Amygdala (tissue), 56 donors: ENCODE data around the gene UAP1L1.
"Not testable (repeated sequence)": the region's sequence is repeated elsewhere in the genome, so short reads cannot be mapped to it uniquely, and the experiment has no call there.

Source experiments
- DNase-seq, 56 donors: peaks; one replicate each; lab custom pipeline; 2025; lab: John Stamatoyannopoulos, UW

Gene UAP1L1

DNA sequence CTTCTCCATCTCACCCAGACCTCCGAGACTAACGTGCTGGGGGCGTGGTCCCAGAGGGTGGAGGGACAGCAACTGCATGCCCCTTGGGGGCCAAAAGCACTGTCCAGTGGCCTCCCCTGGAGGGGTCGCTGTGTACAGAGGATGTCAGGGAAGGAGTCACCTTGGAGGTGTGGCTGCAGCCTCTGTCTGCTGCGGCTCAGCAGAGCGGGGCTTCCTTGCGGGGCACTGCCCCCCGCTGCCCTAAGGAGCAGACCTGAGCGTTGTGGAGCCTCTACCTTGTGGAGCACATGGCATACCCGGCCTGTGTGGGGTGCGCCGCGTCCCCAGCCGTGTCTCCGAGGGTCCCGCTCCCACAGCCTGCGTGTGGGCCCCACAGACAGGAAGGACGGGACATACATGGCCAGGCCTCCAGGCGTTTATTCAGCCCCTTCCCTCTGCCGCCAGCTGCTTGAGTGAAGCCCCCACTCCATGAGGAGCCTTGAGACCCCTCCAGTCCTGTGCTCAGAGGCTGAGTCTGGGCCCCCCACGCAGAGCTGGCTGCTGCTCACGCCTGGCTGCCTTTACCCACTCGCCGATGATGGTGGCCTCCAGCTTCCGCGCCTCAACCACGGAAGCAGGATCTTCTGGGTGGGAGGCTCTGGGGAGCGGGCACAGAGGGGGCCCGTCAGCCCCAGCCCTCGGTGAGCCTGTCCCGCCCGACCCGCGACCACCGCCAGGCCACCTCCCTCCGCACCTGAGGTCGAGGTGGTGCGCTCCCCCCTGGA lies 33.0 kb downstream of the UAP1L1 start:
- no peak for DNase-seq

DNA sequence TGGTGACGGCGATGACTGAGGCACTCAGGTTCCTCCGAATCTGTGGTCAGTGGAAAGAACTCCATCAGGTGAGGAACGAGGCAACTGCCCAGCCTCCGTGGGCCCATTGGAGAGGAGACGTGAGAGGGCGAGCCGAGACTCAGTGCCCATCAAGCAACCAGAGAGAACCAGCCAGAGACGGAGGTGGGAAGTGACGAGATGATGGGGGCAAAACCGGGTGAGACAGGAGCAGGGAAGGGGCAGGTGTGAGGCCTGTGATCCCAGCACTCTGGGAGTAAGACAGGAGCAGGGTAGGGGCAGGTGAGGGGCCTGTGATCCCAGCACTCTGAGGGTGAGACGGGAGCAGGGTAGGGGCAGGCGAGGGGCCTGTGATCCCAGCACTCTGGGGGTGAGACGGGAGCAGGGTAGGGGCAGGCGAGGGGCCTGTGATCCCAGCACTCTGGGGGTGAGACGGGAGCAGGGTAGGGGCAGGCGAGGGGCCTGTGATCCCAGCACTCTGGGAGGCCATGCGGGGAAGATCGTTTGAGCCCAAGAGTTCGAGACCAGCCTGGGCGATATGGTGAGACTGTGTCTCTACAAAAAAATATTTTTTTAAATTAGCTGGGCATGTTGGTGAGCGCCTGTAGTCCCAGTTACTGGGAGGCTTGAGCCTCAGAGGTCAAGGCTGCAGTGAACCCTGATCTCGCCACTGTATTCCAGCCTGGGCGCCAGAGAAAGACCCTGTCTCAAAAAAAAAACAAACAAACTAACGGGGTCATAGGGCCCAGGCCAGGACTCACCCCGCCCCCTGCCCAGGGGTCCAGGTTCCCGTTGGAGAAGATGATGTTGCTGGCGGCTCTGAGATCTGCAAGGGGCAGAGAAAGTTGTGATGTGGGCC lies 33.8 kb downstream of the UAP1L1 start:
- no peak for DNase-seq

DNA sequence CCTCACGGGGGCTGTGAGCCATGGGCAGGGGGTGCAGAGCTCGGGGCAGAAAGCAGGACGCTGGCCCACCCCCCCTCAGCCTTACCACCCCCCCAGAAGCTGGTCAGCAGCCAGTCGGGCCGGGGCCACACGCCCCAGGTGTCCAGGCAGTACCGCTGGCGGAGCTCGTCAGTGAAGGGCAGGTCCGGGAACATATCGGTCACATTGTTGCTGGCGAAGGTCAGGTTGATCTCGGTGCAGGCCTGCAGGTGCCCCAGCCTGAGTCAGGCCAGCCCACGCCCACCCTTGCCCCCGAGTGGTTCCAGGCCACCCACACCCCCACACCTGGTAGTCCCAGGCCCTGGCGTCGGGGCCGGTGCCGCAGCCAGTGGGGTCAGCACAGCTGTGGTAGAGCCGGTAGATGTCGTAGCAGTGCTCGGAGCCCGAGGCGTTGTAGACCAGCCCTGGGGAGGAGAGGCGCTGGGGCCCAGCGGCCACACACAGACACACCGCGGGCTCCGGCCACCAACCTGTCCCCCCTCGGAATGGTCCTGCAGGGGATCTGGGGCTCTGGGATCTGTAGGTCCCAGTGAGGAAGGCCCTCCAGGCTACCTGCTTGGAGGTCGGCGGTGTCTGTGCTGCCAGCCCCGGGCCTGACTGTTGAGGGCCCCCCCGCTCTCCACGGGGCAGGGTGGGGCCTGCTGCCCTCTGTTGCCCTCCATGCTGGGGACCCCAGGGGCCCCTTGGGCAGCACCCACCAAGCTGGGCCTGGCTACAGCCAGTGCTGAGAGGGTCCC lies 34.7 kb downstream of the UAP1L1 start:
- no peak for DNase-seq

DNA sequence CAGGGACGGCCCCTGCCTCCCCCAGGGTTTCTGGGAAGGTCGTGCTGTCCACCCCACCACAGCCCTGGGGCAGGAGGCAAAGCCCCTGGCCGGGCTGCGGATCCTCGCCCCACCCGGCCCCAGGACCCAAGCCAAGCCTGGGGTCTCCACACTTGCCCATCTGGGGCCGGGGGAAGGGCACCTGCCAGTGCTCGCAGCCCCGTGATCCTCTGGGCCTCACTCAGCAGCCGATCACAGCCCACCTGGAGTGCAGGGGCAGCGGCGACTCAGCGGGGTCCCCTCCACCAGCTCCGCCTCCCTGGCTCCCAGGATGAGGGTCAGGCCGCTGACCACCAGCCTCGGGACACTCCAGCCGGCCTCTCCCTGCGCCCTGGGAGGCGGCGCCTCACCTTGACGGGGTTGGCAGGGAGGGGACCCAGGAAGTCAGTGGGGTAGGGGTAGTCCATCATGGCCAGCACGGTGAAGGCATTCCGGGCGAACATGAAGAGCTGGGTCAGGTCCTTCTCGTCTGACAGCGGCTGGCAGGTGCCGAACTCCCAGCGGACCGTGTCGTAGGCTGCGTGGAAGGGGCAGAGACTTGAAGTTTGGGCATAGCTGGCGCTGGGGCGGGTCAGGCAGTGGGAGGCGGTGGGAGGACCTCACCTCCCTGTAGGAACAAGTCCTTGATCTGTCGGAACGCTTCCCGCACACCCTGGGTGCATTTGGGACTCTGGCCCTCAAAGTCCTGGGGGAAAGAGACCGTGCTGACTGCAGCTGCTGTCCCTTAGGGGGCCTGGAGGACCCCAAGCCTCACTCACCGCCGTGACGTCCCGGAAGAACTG lies 35.5 kb downstream of the UAP1L1 start:
- no peak for DNase-seq

DNA sequence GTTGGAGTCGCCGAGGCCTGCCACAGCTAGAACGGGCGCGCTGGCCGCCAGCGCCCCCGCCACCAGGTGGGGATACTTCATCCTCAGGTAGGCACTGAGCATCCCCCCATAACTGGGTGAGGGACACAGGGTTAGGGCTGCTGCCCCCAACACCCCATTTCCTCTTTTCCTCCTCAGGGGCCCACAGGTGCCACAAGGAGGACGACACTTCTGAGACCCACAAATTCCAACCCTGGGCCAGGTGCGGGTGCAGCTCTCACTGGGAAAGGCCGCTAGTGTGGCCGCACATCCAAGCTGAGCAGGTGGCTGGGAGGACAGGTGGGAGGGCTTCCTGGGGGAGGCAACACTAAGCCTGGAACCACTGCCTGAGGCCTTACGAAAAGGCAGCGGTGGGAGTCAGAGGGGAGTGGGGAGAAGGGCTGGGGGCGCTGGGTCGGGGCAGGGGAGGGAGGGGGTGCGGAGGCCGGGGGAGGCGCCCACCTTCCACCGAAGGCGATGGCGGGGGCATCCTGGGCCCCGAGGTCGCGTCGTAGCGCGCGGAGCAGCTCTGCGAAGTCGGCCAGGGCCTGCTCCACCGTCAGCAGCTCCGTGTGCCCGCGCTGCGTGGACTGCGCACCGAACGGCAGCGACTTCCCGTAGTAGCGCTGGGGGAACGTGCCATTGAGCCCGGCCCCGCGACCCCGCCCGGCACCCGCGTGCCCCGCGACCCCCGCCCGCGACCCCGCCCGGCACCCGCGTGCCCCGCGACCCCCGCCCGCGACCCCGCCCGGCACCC lies 36.3 kb downstream of the UAP1L1 start:
- no peak for DNase-seq

DNA sequence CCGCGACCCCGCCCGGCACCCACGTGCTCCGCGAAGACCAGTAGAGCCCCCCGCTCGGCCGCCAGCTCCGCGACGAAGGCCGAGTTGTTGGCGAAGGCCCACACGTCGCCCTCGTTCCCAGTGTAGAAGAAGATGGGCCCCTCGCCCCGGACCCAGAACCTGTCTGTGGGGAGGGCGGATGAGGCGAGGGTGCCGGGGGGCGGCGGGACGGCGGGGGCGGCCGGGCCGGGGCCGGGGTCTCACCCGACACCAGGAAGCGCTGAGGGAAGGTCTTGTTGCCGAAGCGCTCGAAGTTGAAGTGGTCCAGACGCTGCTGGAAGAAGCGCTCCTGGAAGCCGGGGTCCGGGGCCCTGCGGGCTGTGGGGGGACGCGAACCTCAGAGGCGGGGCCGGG lies 36.9 kb downstream of the UAP1L1 start:
- DNase-seq: no peak

DNA sequence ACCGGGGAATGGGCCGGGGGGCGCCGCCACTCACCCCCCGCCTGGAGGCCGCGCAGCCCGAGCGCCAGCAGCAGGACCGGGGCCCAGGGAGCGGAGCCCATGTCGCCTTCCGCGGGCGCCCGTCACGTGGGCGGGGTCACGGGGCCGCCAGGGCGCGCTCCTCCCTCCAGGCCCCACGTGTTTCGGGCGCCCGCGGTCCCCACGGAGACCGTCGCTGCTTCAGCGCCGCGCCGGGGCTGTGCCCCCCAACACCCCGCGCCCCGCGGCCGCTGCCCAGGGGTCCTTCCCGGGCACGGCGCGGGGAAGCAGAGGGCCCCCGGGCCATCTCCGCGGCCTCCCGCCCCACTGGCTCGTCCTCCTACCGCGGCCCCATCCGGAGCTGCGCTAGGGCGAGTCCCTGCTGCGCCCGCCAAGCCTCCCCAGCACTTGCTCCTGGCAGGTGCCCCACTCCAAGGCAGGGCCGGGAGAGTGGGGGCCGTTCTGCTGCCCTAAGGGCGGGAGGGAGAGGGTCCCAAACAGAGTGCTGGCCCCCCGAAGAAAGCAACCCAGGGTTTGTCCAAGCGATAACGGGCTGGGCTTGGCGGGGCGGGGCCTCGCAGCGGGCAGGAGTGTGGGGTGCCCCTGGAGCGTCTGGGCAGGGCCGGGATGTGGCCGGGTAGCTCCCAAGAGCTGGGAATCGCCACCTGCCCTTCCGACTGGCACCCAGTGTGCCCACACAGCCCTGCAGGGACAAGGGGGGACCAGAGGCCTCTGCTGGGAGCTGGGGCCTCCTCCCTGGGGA lies 37.5 kb downstream of the UAP1L1 start, which contains the start of gene DPP7:
DPP7 (minus strand) TSS at position 121 of the 781 bp plus-strand sequence; CDS start at position 101, 20 bp downstream.
- peak in 47 of 56 donors; percentile 15 to 85 (median 54) for DNase-seq

DNA sequence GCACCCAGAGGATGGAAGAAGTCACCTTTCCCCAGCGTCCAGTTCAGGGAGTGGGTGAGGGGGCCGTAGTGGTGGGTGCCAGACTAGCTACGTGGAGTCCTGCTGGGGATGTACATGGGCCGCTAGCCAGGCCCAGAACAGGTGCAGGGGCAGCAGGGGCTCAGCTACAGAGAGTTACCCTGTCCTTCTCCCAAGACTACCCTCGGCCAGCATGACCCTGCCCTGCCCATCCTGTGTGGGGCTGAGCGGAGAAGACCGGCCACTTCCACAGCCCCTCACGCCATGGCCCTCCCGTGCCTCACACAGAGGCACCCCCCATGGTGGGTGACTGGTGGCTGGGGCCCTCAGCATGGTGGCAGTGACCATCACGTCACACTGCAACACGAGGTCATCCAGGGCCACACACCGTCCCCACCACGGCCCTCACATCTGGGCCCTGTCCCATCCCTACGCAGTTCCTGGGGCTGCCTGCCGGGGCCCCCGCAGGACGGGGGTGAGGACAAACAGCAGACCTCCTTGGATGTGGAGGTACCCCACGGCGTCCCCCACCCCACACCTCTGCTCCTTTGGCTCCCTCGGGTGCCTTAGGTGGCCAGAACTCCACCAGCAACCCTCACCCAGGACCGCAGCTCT lies 38.2 kb downstream of the UAP1L1 start:
- DNase-seq: no peak

DNA sequence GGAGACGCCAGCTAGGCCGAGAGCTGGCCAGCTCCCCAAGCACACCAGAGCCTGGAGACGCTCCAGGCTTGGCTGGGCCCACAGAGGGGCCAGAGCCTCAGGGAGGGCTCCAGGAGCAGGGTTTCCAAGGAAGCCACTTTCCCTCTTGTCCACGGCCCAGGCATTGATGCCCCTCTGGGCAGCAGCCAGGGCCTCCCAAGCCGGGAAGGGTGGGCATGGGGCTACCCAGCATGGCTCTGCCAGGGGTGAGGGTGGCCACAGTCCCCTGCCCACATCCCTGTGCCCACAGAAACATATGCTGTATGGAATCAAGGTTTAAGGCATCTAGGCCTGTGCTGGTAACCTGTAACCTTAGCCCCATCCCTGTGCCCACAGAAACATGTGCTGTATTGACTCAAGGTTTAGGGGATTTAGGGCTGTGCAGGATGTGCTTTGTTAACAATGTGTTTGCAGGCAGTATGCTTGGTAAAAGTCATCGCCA lies 38.8 kb downstream of the UAP1L1 start:
- no peak for DNase-seq

DNA sequence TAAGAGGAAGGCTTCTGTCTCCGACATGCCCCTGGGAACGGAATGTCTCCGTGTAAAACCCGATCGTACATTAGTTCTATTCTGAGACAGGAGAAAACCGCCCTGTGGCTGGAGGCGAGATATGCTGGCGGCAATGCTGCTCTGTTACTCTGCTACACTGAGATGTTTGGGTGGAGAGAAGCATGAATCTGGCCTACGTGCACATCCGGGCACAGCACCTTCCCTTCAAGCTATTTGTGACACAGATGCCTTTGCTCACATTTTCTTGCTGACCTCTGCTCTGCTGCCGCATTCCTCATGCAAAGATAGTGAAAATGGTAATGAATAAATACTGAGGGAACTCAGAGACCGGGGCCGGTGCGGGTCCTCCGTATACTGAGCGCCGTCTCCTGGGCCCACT lies 39.4 kb downstream of the UAP1L1 start:
- peak in 5 of 56 donors; percentile 13 to 31 (median 19) for DNase-seq

DNA sequence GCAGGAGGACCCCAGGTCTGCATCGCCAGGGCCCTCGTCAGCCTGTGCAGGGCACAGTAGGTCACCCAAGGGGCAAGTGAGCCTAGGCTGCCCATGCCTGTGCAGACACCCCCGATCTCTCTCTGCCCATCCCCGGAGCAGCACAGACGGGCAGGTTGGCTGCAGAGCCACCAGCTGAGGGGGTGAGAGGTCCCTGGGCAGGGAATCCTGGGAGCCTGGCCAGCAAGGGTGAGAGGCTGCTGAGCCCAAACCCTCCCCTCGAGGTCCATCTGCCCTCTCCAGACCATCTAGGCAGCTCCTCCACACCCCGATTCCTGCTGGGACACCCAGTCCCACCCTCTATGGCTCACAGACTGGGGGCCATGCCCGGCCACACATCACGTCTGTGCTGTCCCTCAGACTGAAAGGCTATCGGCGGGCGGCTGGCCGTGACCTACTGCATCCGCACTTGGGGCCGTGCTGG lies 40.0 kb downstream of the UAP1L1 start:
- no peak for DNase-seq

DNA sequence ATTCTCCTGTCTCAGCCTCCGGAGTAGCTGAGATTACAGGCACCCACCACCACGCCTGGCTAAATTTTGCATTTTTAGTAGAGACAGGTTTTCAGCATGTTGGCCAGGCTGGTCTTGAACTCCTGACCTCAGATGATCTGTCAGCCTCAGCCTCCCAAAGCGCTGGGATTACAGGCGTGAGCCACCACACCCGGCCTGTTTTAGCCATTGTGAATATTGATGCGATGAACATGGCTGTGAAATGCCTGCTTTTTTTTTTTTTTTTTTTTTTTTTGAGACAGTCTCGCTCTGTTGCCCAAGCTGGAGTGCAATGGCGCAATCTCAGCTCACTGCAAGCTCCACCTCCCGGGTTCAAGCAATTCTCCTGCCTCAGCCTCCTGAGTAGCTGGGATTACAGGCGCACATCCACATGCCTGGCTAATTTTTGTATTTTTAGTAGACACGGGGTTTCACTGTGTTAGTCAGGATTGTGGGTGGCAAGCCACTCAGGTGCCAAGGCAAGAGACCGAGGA lies 40.8 kb downstream of the UAP1L1 start:
- not testable (repeated sequence) for DNase-seq

DNA sequence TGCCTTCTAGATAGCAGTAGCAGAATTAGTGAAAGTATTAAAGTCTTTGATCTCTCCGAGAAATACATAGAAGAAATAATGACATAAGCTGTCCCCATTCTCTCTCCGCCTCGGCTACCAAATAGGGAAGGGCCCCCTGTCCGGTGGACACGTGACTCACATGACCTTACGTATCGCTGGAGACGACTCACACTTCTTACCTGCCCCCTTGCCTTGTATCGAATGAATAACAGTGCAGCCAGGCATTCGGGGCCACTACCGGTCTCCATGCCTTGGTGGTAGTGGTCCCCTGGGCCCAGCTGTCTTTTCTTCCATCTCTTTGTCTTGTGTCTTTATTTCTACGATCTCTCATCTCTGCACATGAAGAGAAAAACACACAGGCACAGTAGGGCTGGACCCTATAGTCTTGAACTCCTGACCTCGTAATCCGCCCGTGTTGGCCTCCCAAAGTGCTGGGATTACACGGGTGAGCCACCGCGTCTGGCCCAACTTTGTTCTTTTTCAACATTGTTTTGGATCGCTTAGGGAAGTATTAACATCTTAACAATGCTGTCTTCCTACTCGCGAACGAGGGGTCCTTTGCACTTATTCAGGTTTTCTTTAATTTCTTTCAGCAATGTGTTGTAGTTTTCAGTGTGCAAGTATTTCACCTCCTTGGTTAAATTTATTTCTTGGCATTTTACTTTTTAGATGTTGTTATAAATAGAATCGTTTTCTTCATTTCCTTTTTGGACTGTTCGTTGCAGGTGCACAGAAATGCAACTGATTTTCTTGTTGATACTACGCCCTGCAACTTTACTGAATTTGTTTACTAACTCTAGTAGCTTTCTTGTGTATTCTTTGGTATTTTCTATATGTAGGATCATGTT lies 44.8 kb downstream of the UAP1L1 start:
- DNase-seq: not testable (repeated sequence)

DNA sequence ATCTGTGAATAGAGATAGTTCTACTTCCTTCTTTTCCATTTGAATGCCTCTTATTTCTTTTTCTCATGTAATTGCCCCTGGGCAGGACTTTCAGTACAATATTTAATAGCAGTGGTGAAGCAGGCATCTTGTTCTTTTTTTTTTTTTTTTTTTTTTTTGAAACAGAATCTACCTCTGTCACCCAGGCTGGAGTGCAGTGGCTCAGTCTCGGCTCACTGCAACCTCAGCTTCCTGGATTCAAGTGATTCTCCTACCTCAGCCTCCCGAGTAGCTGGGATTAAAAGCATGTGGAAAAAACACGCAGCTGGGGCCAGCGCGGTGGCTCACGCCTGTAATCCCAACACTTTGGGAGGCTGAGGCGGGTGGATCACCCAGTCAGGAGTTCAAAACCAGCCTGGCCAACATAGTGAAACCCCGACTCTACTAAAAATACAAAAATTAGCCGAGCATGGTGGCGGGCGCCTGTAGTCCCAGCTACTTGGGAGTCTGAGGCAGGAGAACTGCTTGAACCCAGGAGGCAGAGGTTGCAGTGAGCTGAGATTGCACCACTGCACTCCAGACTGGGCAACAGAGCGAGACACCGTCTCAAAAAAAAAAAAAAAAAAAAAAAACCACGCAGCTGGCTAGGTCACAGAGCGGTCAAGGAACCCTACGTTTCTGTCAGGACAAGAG lies 45.6 kb downstream of the UAP1L1 start:
- not testable (repeated sequence) for DNase-seq

DNA sequence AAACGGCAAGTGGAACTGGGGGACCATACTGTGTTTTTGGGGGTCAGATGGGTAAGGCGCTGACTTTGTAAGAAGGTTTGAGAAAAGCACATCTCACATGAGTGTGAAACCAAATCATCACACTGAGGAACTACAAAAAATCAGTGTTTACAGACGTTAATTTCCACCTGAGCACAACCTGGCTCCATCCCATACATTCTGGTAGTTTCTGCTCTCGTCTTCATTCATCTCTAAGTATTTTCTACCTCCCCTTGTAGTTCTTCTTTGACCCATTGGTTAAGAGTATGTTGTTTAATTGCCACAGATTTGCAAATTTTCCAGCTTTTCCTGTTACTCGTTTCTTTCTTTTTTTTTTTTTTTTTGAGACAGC lies 46.1 kb downstream of the UAP1L1 start:
- DNase-seq: no peak

DNA sequence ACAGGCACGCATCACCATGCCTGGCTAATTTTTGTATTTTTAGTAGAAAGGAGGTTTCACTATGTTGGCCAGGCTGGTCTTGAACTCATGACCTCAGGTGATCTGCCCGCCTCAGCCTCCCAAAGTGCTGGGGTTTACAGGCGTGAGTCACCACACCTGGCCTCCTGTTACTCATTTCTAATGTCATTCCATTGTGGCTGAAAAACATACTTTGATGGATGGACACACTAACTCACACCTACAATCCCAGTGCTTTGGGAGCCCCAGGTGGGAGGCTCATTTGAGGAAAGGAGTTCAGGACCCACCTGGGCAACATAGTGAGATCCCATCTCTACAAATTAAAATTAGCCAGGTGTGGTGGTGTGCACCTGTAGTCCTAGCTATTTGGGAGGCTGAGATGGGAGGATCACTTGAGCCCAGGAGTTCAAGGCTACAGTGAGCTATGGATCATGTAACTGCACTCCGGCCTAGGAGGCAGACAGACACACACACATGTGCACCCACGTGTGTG lies 46.7 kb downstream of the UAP1L1 start:
- DNase-seq: not testable (repeated sequence)
